Fibroblast of pulmonary artery (primary cell): ENCODE measurements around the gene MAN1B1.

Experiments used
- DNase-seq: peaks from one replicate; pipeline ENCODE4 v3.0.0-alpha.2; 2010; ENCODE audit warnings: low read depth
- H3K4me3 ChIP-seq: replicated peaks from 2 replicates; pipeline ENCODE4 v1.5.1; 2011; ENCODE audit warnings: low read depth, mild to moderate bottlenecking, control low read depth, low read length, moderate library complexity
- TF ChIP-seq, protein P1 (sequence below): IDR thresholded peaks from 2 replicates; pipeline ENCODE4 v1.5.1; 2011; ENCODE audit warnings: mild to moderate bottlenecking, control low read depth, low read length, inconsistent platforms; ENCODE audit errors: missing control alignments

The MAN1B1 gene

DNA sequence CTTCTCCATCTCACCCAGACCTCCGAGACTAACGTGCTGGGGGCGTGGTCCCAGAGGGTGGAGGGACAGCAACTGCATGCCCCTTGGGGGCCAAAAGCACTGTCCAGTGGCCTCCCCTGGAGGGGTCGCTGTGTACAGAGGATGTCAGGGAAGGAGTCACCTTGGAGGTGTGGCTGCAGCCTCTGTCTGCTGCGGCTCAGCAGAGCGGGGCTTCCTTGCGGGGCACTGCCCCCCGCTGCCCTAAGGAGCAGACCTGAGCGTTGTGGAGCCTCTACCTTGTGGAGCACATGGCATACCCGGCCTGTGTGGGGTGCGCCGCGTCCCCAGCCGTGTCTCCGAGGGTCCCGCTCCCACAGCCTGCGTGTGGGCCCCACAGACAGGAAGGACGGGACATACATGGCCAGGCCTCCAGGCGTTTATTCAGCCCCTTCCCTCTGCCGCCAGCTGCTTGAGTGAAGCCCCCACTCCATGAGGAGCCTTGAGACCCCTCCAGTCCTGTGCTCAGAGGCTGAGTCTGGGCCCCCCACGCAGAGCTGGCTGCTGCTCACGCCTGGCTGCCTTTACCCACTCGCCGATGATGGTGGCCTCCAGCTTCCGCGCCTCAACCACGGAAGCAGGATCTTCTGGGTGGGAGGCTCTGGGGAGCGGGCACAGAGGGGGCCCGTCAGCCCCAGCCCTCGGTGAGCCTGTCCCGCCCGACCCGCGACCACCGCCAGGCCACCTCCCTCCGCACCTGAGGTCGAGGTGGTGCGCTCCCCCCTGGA is 23.5 kb downstream of the MAN1B1 start:
- no peak overlapping the region for H3K4me3 ChIP-seq
- no peak for DNase-seq
- TF ChIP-seq, protein P1, sequence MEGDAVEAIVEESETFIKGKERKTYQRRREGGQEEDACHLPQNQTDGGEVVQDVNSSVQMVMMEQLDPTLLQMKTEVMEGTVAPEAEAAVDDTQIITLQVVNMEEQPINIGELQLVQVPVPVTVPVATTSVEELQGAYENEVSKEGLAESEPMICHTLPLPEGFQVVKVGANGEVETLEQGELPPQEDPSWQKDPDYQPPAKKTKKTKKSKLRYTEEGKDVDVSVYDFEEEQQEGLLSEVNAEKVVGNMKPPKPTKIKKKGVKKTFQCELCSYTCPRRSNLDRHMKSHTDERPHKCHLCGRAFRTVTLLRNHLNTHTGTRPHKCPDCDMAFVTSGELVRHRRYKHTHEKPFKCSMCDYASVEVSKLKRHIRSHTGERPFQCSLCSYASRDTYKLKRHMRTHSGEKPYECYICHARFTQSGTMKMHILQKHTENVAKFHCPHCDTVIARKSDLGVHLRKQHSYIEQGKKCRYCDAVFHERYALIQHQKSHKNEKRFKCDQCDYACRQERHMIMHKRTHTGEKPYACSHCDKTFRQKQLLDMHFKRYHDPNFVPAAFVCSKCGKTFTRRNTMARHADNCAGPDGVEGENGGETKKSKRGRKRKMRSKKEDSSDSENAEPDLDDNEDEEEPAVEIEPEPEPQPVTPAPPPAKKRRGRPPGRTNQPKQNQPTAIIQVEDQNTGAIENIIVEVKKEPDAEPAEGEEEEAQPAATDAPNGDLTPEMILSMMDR = no peak

DNA sequence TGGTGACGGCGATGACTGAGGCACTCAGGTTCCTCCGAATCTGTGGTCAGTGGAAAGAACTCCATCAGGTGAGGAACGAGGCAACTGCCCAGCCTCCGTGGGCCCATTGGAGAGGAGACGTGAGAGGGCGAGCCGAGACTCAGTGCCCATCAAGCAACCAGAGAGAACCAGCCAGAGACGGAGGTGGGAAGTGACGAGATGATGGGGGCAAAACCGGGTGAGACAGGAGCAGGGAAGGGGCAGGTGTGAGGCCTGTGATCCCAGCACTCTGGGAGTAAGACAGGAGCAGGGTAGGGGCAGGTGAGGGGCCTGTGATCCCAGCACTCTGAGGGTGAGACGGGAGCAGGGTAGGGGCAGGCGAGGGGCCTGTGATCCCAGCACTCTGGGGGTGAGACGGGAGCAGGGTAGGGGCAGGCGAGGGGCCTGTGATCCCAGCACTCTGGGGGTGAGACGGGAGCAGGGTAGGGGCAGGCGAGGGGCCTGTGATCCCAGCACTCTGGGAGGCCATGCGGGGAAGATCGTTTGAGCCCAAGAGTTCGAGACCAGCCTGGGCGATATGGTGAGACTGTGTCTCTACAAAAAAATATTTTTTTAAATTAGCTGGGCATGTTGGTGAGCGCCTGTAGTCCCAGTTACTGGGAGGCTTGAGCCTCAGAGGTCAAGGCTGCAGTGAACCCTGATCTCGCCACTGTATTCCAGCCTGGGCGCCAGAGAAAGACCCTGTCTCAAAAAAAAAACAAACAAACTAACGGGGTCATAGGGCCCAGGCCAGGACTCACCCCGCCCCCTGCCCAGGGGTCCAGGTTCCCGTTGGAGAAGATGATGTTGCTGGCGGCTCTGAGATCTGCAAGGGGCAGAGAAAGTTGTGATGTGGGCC is 24.4 kb downstream of the MAN1B1 start:
- no peak overlapping the region for H3K4me3 ChIP-seq
- TF ChIP-seq, protein P1 = no peak
- DNase-seq = no peak

DNA sequence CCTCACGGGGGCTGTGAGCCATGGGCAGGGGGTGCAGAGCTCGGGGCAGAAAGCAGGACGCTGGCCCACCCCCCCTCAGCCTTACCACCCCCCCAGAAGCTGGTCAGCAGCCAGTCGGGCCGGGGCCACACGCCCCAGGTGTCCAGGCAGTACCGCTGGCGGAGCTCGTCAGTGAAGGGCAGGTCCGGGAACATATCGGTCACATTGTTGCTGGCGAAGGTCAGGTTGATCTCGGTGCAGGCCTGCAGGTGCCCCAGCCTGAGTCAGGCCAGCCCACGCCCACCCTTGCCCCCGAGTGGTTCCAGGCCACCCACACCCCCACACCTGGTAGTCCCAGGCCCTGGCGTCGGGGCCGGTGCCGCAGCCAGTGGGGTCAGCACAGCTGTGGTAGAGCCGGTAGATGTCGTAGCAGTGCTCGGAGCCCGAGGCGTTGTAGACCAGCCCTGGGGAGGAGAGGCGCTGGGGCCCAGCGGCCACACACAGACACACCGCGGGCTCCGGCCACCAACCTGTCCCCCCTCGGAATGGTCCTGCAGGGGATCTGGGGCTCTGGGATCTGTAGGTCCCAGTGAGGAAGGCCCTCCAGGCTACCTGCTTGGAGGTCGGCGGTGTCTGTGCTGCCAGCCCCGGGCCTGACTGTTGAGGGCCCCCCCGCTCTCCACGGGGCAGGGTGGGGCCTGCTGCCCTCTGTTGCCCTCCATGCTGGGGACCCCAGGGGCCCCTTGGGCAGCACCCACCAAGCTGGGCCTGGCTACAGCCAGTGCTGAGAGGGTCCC is 25.2 kb downstream of the MAN1B1 start:
- DNase-seq = no peak
- H3K4me3 ChIP-seq = no peak overlapping the region
- TF ChIP-seq, protein P1 = no peak

DNA sequence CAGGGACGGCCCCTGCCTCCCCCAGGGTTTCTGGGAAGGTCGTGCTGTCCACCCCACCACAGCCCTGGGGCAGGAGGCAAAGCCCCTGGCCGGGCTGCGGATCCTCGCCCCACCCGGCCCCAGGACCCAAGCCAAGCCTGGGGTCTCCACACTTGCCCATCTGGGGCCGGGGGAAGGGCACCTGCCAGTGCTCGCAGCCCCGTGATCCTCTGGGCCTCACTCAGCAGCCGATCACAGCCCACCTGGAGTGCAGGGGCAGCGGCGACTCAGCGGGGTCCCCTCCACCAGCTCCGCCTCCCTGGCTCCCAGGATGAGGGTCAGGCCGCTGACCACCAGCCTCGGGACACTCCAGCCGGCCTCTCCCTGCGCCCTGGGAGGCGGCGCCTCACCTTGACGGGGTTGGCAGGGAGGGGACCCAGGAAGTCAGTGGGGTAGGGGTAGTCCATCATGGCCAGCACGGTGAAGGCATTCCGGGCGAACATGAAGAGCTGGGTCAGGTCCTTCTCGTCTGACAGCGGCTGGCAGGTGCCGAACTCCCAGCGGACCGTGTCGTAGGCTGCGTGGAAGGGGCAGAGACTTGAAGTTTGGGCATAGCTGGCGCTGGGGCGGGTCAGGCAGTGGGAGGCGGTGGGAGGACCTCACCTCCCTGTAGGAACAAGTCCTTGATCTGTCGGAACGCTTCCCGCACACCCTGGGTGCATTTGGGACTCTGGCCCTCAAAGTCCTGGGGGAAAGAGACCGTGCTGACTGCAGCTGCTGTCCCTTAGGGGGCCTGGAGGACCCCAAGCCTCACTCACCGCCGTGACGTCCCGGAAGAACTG is 26.0 kb downstream of the MAN1B1 start:
- no peak for DNase-seq
- TF ChIP-seq, protein P1 = no peak
- no peak overlapping the region for H3K4me3 ChIP-seq

DNA sequence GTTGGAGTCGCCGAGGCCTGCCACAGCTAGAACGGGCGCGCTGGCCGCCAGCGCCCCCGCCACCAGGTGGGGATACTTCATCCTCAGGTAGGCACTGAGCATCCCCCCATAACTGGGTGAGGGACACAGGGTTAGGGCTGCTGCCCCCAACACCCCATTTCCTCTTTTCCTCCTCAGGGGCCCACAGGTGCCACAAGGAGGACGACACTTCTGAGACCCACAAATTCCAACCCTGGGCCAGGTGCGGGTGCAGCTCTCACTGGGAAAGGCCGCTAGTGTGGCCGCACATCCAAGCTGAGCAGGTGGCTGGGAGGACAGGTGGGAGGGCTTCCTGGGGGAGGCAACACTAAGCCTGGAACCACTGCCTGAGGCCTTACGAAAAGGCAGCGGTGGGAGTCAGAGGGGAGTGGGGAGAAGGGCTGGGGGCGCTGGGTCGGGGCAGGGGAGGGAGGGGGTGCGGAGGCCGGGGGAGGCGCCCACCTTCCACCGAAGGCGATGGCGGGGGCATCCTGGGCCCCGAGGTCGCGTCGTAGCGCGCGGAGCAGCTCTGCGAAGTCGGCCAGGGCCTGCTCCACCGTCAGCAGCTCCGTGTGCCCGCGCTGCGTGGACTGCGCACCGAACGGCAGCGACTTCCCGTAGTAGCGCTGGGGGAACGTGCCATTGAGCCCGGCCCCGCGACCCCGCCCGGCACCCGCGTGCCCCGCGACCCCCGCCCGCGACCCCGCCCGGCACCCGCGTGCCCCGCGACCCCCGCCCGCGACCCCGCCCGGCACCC is 26.8 kb downstream of the MAN1B1 start:
- no peak for DNase-seq
- TF ChIP-seq, protein P1 = no peak
- peak overlapping the region; percentile 34 for H3K4me3 ChIP-seq

DNA sequence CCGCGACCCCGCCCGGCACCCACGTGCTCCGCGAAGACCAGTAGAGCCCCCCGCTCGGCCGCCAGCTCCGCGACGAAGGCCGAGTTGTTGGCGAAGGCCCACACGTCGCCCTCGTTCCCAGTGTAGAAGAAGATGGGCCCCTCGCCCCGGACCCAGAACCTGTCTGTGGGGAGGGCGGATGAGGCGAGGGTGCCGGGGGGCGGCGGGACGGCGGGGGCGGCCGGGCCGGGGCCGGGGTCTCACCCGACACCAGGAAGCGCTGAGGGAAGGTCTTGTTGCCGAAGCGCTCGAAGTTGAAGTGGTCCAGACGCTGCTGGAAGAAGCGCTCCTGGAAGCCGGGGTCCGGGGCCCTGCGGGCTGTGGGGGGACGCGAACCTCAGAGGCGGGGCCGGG is 27.4 kb downstream of the MAN1B1 start:
- peak overlapping the region; percentile 56 for H3K4me3 ChIP-seq
- TF ChIP-seq, protein P1 = no peak
- no peak for DNase-seq
